HCT116 (cell line): ENCODE data around the gene CASZ1. TPM values are rescaled to one million over a fixed set of nuclear protein-coding genes. Genes with fewer than 3 reads are reported as not detected.

Experiments used
- ATAC-seq: fragments of 200-7000 bp; cut with Tn5 transposase; 2 replicates; pipeline ENCODE4 v1.9.1; 2020; ENCODE audit warnings: mild to moderate bottlenecking, moderate library complexity
- BruUV-seq: library from RNA; stranded (reverse); fragments of 400-500 nt; replicated peaks from 2 replicates; lab custom pipeline; 2021; lab: Mats Ljungman, UMichigan
- CTCF ChIA-PET: fragments of 300-600 bp; sonication (Branson Sonifier 250); formaldehyde crosslinking; loops from one replicate; lab custom pipeline; 2021; ENCODE audit warnings: antibody characterized with exemption; lab: Charles Lee
- POLR2A ChIA-PET: fragments of 300-600, 350-600 bp; sonication (Branson Sonifier 250); formaldehyde crosslinking; loops from one replicate; lab custom pipeline; 2021; ENCODE audit warnings: antibody characterized with exemption; lab: Charles Lee
- RAD21 ChIA-PET, 2 experiments: fragments of 300-600 bp; sonication (Branson Sonifier 250); formaldehyde crosslinking; loops; one replicate each; lab custom pipeline; 2023; ENCODE audit warnings: low total read pairs in 2 of 2; ENCODE audit not compliant: uncharacterized antibody in 2 of 2, unreplicated experiment in 2 of 2, low non-redundant PET in 1 of 2; lab: Charles Lee
- DNase-seq: peaks from one replicate; pipeline ENCODE4 v3.0.0-alpha.2; 2010; ENCODE audit warnings: low read depth, low spot score
- H2AFZ ChIP-seq: fragments of 200-600 bp; shearing (Covaris generic), sonication (generic); 2 replicates; pipeline ENCODE4 v1.6.1; 2017; ENCODE audit warnings: low read depth, mixed run types, mixed read lengths, antibody characterized with exemption, low read length; ENCODE audit not compliant: poor library complexity, severe bottlenecking
- H3K27ac ChIP-seq: 2 replicates; pipeline ENCODE4 v1.5.1; 2012; ENCODE audit warnings: low read depth, low read length
- H3K27me3 ChIP-seq: fragments of 200-600 bp; sonication (generic); 2 replicates; pipeline ENCODE4 v1.6.1; 2016; ENCODE audit warnings: mixed run types, low read length, mixed read lengths; ENCODE audit not compliant: insufficient read depth
- H3K36me3 ChIP-seq, 2 experiments: fragments of 200-500 bp in 1 of 2; fragments of 200-600 bp in 1 of 2; sonication (Bioruptor generic) in 1 of 2; sonication (generic) in 1 of 2; 2 replicates each; pipeline versions ENCODE4 v1.5.1 to v1.6.1; 2014 to 2016; ENCODE audit warnings: low read length in 2 of 2, inconsistent platforms in 1 of 2, mixed read lengths in 1 of 2, mixed run types in 1 of 2; ENCODE audit not compliant: insufficient read depth in 2 of 2, control insufficient read depth in 1 of 2
- H3K4me1 ChIP-seq, 2 experiments: fragments of 200-600 bp in 1 of 2; sonication (generic) in 1 of 2; 2 replicates each; pipeline versions ENCODE4 v1.5.1 to v1.6.1; 2012 to 2017; ENCODE audit warnings: low read length in 2 of 2, inconsistent platforms in 1 of 2, mild to moderate bottlenecking in 1 of 2, mixed read lengths in 1 of 2, mixed run types in 1 of 2, moderate library complexity in 1 of 2; ENCODE audit not compliant: insufficient read depth in 2 of 2, control insufficient read depth in 1 of 2
- H3K4me2 ChIP-seq: fragments of 200-600 bp; sonication (generic); 2 replicates; pipeline ENCODE4 v1.6.1; 2017; ENCODE audit warnings: mixed run types, low read length, mixed read lengths
- H3K4me3 ChIP-seq, 2 experiments: fragments of 200-600 bp in 1 of 2; sonication (generic) in 1 of 2; replicated peaks in 1 of 2; 2 replicates each; pipeline ENCODE4 v1.5.1; 2011 to 2016; ENCODE audit warnings: low read length in 2 of 2, control low read depth in 1 of 2, low read depth in 1 of 2, mild to moderate bottlenecking in 1 of 2, mixed read lengths in 1 of 2, mixed run types in 1 of 2
- H3K79me2 ChIP-seq: fragments of 200-600 bp; sonication (generic); 2 replicates; pipeline ENCODE4 v1.6.1; 2017; ENCODE audit warnings: mild to moderate bottlenecking, mixed run types, low read length, moderate library complexity, mixed read lengths; ENCODE audit not compliant: insufficient read depth
- H3K9ac ChIP-seq: fragments of 200-600 bp; sonication (generic); 2 replicates; pipeline ENCODE4 v1.6.1; 2016; ENCODE audit warnings: low read length, mixed read lengths
- H3K9me2 ChIP-seq: fragments of 200-600 bp; sonication (generic), shearing (Covaris generic); 2 replicates; pipeline ENCODE4 v1.6.1; 2017; ENCODE audit warnings: mixed run types, mild to moderate bottlenecking, moderate library complexity; ENCODE audit not compliant: insufficient read depth
- H3K9me3 ChIP-seq, 2 experiments: fragments of 200-500 bp in 1 of 2; fragments of 200-600 bp in 1 of 2; sonication (Bioruptor generic) in 1 of 2; sonication (generic) in 1 of 2; 2 replicates each; pipeline ENCODE4 v1.6.1; 2014 to 2017; ENCODE audit warnings: low read length in 2 of 2, mixed read lengths in 2 of 2, inconsistent platforms in 1 of 2, low read depth in 1 of 2, mild to moderate bottlenecking in 1 of 2, mixed run types in 1 of 2, moderate library complexity in 1 of 2; ENCODE audit not compliant: control insufficient read depth in 1 of 2, insufficient read depth in 1 of 2
- H4K20me1 ChIP-seq: fragments of 200-600 bp; sonication (generic), shearing (Covaris generic); 2 replicates; pipeline ENCODE4 v1.6.1; 2017; ENCODE audit warnings: mixed run types, mild to moderate bottlenecking, moderate library complexity; ENCODE audit not compliant: insufficient read depth
- ATF3 ChIP-seq: IDR thresholded peaks from 2 replicates; pipeline ENCODE4 v1.6.1; 2012
- CEBPB ChIP-seq: IDR thresholded peaks from 2 replicates; pipeline ENCODE4 v1.6.1; 2012; ENCODE audit warnings: low read depth
- JUND ChIP-seq: IDR thresholded peaks from 2 replicates; pipeline ENCODE4 v1.6.1; 2012
- intact Hi-C: fragments of 100-400 bp; cut with micrococcal nuclease; formaldehyde crosslinking; loops from 2 replicates; pipeline ENCODE4 v1.10.0; 2022
- total RNA-seq: library from RNA; stranded (reverse); gene quantifications from one replicate; pipeline ENCODE4 v1.2.1, GENCODE V29; 2021; ENCODE audit not compliant: unreplicated experiment
- TF ChIP-seq, protein P1 (sequence below): IDR thresholded peaks from 2 replicates; pipeline ENCODE4 v1.6.1; 2012
- TF ChIP-seq, protein P2 (sequence below), 3 experiments: fragments of 200-600 bp in 1 of 3; sonication (generic) in 1 of 3; IDR thresholded peaks in 2 of 3; conservative IDR thresholded peaks in 1 of 3; 2 replicates each; pipeline ENCODE4 v1.5.1; 2012 to 2017; ENCODE audit warnings: low read depth in 2 of 3, low read length in 2 of 3, antibody characterized with exemption in 1 of 3, borderline replicate concordance in 1 of 3, control low read depth in 1 of 3, mild to moderate bottlenecking in 1 of 3, mixed read lengths in 1 of 3, mixed run types in 1 of 3, moderate library complexity in 1 of 3; ENCODE audit not compliant: insufficient read depth in 1 of 3

The CASZ1 gene
- total RNA-seq, 1 experiment from 2014 or later: 7.7 TPM

GRCh38 chr1:10637834-10638558, 158.4 kb downstream of the CASZ1 start:
- no peak for ATAC-seq
- DNase-seq: no peak
- ChIA-PET POLR2A (no interaction called here), RAD21 (no interaction called here), CTCF (no interaction called here)
- BruUV-seq: no TSS peak
- Histone ChIP-seq H3K9ac (no peak overlapping the region), H3K9me2 (no peaks in the 10 kb centered on the region), H3K36me3 (no peaks in the 10 kb centered on the region), H3K9me3 (no peaks in the 10 kb centered on the region), H3K27ac (no peak overlapping the region), H3K79me2 (no peaks in the 10 kb centered on the region), H3K4me3 (no peak overlapping the region), H3K4me1 (peaks cover 0 to 7% of the 10 kb centered on the region in 2 experiments; a peak in 1 of 4 replicates), H4K20me1 (no peaks in the 10 kb centered on the region), H3K27me3 (no peaks in the 10 kb centered on the region), H2AFZ (no peak overlapping the region), H3K4me2 (no peak overlapping the region)
- TF ChIP-seq JUND: no peak
- TF ChIP-seq, protein P1, sequence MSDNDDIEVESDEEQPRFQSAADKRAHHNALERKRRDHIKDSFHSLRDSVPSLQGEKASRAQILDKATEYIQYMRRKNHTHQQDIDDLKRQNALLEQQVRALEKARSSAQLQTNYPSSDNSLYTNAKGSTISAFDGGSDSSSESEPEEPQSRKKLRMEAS: no peak
- intact Hi-C loops: no loop called here

GRCh38 chr1:10637400-10637799, 159.0 kb downstream of the CASZ1 start:
- no TSS peak for BruUV-seq
- ChIA-PET POLR2A (no interaction called here), CTCF (no interaction called here), RAD21 (no interaction called here)
- H3K9me2 ChIP-seq: no peaks in the 10 kb centered on the region
- no peak overlapping the region for H3K4me2 ChIP-seq
- DNase-seq (no peak), ATAC-seq (no peak)
- H3K27me3 ChIP-seq: no peaks in the 10 kb centered on the region
- intact Hi-C loops: no loop called here
- H3K9me3 ChIP-seq: no peaks in the 10 kb centered on the region
- TF ChIP-seq ATF3 (no peak), CEBPB (no peak)
- TF ChIP-seq, protein P2, sequence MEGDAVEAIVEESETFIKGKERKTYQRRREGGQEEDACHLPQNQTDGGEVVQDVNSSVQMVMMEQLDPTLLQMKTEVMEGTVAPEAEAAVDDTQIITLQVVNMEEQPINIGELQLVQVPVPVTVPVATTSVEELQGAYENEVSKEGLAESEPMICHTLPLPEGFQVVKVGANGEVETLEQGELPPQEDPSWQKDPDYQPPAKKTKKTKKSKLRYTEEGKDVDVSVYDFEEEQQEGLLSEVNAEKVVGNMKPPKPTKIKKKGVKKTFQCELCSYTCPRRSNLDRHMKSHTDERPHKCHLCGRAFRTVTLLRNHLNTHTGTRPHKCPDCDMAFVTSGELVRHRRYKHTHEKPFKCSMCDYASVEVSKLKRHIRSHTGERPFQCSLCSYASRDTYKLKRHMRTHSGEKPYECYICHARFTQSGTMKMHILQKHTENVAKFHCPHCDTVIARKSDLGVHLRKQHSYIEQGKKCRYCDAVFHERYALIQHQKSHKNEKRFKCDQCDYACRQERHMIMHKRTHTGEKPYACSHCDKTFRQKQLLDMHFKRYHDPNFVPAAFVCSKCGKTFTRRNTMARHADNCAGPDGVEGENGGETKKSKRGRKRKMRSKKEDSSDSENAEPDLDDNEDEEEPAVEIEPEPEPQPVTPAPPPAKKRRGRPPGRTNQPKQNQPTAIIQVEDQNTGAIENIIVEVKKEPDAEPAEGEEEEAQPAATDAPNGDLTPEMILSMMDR (IDR thresholded peaks at IDR 0.05 in 2 of 3, conservative IDR thresholded peaks at IDR 0.05 in 1 of 3; ENCODE audit: borderline replicate concordance in 1 of 3, insufficient read depth in 1 of 3, low read depth in 2 of 3, low read length in 2 of 3): no peak
- H4K20me1 ChIP-seq: no peaks in the 10 kb centered on the region
- no peaks in the 10 kb centered on the region for H3K36me3 ChIP-seq
- H3K79me2 ChIP-seq: no peaks in the 10 kb centered on the region
- no peak overlapping the region for H3K27ac ChIP-seq
- no peak overlapping the region for H3K9ac ChIP-seq
- no peak overlapping the region for H3K4me3 ChIP-seq
- H2AFZ ChIP-seq: no peak overlapping the region
- H3K4me1 ChIP-seq: peaks cover 0 to 7% of the 10 kb centered on the region in 2 experiments; a peak in 1 of 4 replicates
